ENCODE measurements around the gene PNMA8C. TPM values are rescaled to one million over a fixed set of nuclear protein-coding genes. Genes with fewer than 3 reads are reported as not detected.

PNMA8C gene
- total RNA-seq, 1 donor from 2014 or later = not detected

DNA sequence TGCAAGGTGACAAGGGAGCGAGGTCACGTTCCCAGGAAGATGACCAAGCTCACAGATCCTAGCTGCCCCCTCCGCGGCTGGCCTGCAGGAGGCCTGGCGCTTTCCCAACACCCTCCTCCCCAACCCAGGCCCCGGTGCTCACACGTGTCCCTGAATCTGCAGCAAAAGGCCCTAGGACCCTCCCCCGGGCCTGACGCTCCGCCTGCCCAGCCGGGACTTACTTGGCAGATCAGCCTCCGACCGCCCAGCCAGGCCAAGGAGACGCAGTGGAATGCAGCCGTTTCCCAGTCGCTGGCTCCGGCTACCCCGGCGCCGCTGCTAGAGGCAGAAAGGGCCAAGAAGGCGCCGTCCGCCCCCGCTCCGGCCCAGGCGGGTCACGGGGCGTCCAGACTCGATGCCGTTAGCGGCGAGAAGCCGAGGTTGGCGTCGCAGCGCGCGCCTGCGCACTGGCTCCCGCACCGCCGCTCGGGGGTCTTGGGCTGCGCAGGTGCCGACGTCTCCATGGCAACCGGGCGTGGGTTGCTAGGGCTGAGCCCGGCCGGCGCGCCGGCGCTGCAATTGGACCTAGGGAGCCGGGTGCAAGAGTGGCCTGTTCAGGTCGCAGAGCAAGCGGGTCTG, 42.5 kb upstream of the PNMA8C start, which contains the start of gene PNMA8A:
TSS of gene PNMA8A (minus strand) at position 448 of the 618 bp plus-strand sequence. CDS start 528 bp downstream, outside the sequence.
- peak; percentile 12 for TF ChIP-seq CTCF (IDR thresholded peaks at IDR 0.05; ENCODE audit: insufficient read depth, low read length, severe bottlenecking)
- no peak for DNase-seq (ENCODE audit: low read depth)
- peak within 1 kb of the TSS; percentile 42 for H3K4me3 ChIP-seq (ENCODE audit: low read depth, low read length)

DNA sequence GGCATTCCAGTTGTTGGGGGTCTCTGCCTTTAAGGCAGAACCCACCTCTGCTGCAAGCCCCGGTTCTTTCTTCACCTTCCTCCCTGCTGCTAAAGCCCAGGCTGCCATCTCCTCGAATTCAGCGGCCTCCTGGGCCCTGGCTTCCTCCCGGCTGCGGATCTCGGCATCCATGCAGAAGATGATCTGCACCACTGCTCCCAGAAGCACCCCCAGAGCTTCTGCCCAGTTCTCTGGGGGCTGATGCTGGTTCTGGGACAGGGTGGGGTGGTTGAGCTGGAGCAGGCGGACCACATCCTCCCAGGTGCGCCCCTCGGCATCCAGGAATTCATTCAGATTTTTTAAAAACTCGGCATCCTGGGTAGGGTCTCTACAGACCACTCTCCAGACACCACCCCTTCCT, 41.6 kb upstream of the PNMA8C start:
- Histone ChIP-seq H3K27me3 (ENCODE audit: control insufficient read depth, insufficient read depth, low read length) (no peaks in the 10 kb centered on the region), H3K4me3 (ENCODE audit: low read depth, low read length) (no peak overlapping the region), H3K36me3 (ENCODE audit: control insufficient read depth, insufficient read depth, low read length) (no peaks in the 10 kb centered on the region)
- DNase-seq (ENCODE audit: low read depth) (no peak), FAIRE-seq (no peak)
- TF ChIP-seq CTCF (IDR thresholded peaks at IDR 0.05; ENCODE audit: insufficient read depth, low read length, severe bottlenecking) = no peak

More for the DNA sequence above, 42.5 kb upstream of the PNMA8C start, which contains the start of gene PNMA8A:
- H3K27me3 ChIP-seq (ENCODE audit: control insufficient read depth, insufficient read depth, low read length) = no peaks in the 10 kb centered on the region
- no peaks in the 10 kb centered on the region for H3K36me3 ChIP-seq (ENCODE audit: control insufficient read depth, insufficient read depth, low read length)
- FAIRE-seq = no peak

DNA sequence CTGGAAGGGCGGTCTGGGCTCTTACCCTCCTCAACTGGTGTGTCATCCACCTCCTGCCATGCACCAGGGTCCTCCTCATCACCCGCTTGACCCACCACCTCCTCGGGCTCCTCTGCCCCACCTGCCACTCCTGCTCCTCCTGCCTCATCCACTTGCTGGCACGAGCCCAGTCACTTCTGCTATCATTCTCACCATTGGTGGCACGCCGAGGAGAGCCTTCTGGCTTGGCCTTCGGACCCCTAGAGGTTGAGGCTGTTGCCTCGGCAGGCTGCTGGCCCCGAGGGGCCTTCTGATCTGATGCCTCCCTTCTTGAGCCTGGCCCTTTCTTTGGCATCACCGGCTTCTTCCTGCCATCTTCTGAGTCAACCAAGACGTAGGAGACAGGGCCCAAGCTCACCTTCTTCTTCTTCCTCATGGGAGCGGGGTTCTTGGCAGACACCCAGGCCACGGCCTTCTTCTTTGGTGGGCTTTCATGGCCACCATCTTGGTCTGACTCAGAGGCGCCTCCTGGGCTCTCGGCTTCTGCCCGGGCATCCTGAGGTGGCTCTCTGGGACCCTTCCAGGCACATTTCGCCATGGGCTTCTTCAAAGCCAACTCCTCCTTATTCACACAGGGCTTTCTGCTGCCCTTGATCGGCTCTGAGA, 40.9 kb upstream of the PNMA8C start:
- Histone ChIP-seq H3K36me3 (ENCODE audit: control insufficient read depth, insufficient read depth, low read length) (no peaks in the 10 kb centered on the region), H3K27me3 (ENCODE audit: control insufficient read depth, insufficient read depth, low read length) (no peaks in the 10 kb centered on the region), H3K4me3 (ENCODE audit: low read depth, low read length) (no peak overlapping the region)
- FAIRE-seq = no peak
- TF ChIP-seq CTCF (IDR thresholded peaks at IDR 0.05; ENCODE audit: insufficient read depth, low read length, severe bottlenecking) = no peak
- DNase-seq (ENCODE audit: low read depth) = no peak

DNA sequence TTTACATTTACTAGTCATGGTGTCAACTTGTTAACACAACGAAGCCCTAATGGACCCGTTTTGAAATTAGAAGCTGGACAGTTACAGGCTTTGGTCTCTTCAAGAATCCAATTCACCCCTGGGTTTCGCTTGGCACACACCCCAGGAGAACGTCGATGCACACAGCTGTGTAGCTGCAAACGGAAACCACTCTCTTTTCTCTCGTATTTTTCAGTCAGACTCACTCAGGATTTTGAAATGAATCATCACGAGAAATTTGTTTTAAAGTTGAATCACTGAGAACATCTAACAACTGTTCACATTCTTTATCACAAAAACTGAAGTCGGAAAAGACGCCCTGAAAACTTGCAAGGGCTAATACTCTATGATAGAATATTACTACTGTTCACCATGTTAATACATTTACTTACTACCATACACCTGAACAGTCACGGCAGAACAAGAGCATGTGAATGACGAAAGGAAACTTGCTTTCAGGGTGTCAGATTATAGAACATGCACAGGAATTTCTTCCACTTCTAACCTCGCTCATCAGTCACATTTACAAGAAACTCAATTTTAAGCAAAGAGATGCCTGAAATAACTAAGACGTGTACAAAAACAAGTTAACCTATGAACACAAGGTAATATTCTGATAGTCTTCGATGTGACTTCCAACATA, 37.9 kb upstream of the PNMA8C start:
- Histone ChIP-seq H3K4me3 (ENCODE audit: low read depth, low read length) (no peak overlapping the region), H3K36me3 (ENCODE audit: control insufficient read depth, insufficient read depth, low read length) (no peaks in the 10 kb centered on the region), H3K27me3 (ENCODE audit: control insufficient read depth, insufficient read depth, low read length) (no peaks in the 10 kb centered on the region)
- peak; percentile 87 for DNase-seq (ENCODE audit: low read depth)
- no peak for TF ChIP-seq CTCF (IDR thresholded peaks at IDR 0.05; ENCODE audit: insufficient read depth, low read length, severe bottlenecking)
- FAIRE-seq = no peak

- FAIRE-seq (no peak), DNase-seq (ENCODE audit: low read depth) (no peak)
- Histone ChIP-seq H3K4me3 (ENCODE audit: low read depth, low read length) (no peak overlapping the region), H3K36me3 (ENCODE audit: control insufficient read depth, insufficient read depth, low read length) (no peaks in the 10 kb centered on the region), H3K27me3 (ENCODE audit: control insufficient read depth, insufficient read depth, low read length) (no peaks in the 10 kb centered on the region)
- no peak for TF ChIP-seq CTCF (IDR thresholded peaks at IDR 0.05; ENCODE audit: insufficient read depth, low read length, severe bottlenecking)
Observed at GRCh38 chr19:46463516-46463915, 34.8 kb upstream of the PNMA8C start.
